ENCODE data around the gene IGFL3. TPM values are rescaled to one million over a fixed set of nuclear protein-coding genes. Genes with fewer than 3 reads are reported as not detected.

Gene IGFL3
- total RNA-seq, 1 donor from 2014 or later, result not detected

- Histone ChIP-seq H3K36me3 (no peaks in the 10 kb centered on the region), H3K4me3 (no peak overlapping the region), H3K4me1 (no peaks in the 10 kb centered on the region), H3K27ac (no peak overlapping the region), H3K9me3 (no peaks in the 10 kb centered on the region), H3K27me3 (peaks cover 3% of the 10 kb centered on the region)
- no peak for TF ChIP-seq CTCF (IDR thresholded peaks at IDR 0.05)
- intact Hi-C loops (cut with DNase I), result no loop called here
- DNase-seq (ENCODE audit: low spot score in 2 of 2), result no peak
Measured at GRCh38 chr19:46076031-46076880, 48.2 kb downstream of the IGFL3 start.

GRCh38 chr19:46073268-46073922 lies 51.1 kb downstream of the IGFL3 start:
- no peak for DNase-seq (ENCODE audit: low spot score in 2 of 2)
- Histone ChIP-seq H3K27me3 (no peaks in the 10 kb centered on the region), H3K4me3 (no peak overlapping the region), H3K4me1 (no peaks in the 10 kb centered on the region), H3K36me3 (no peaks in the 10 kb centered on the region), H3K9me3 (no peaks in the 10 kb centered on the region), H3K27ac (no peak overlapping the region)
- TF ChIP-seq CTCF (IDR thresholded peaks at IDR 0.05), result no peak
- intact Hi-C loops (cut with DNase I), result no loop called here

Other genes starting within 250 kb of the IGFL3 start
- gene IRF2BP1, start 238.5 kb downstream of the IGFL3 start, total RNA-seq, result 45.7 TPM
- 1.6 TPM for gene MYPOP, start 222.1 kb downstream of the IGFL3 start, total RNA-seq
- gene NANOS2, start 209.9 kb downstream of the IGFL3 start, total RNA-seq, result not detected
- gene NOVA2, start 150.8 kb downstream of the IGFL3 start, total RNA-seq, result 11.3 TPM
- gene CCDC61, start 129.2 kb downstream of the IGFL3 start, total RNA-seq, result 13.7 TPM
- not detected for gene PGLYRP1, start 101.6 kb downstream of the IGFL3 start, total RNA-seq
- gene IGFL4, start 83.7 kb downstream of the IGFL3 start, total RNA-seq, result not detected
- not detected for gene IGFL2, start 23.6 kb upstream of the IGFL3 start, total RNA-seq
- gene IGFL1, start 105.1 kb upstream of the IGFL3 start, total RNA-seq, result not detected
- 591 TPM for gene HIF3A, start 172.4 kb upstream of the IGFL3 start, total RNA-seq
- gene PPP5C, start 222.4 kb upstream of the IGFL3 start, total RNA-seq, result 96.1 TPM

All from ascending aorta (tissue), 2 donors.